Immature natural killer cell (primary cell): ENCODE results near the gene DIPK1C. TPM values are rescaled to one million over a fixed set of nuclear protein-coding genes. Genes with fewer than 3 reads are reported as not detected.

ENCODE experiments used
- DNase-seq, 3 donors: peaks; one replicate each; pipeline ENCODE4 v3.0.0; 2022; ENCODE audit warnings: mixed read lengths in 1 of 3
- H3K27ac Mint-ChIP-seq, 6 donors: one replicate each; pipeline ENCODE4 v1.8.0; 2020; ENCODE audit warnings: mixed read lengths in 6 of 6, mild to moderate bottlenecking in 5 of 6, inconsistent platforms in 4 of 6, moderate library complexity in 3 of 6
- H3K27me3 Mint-ChIP-seq, 3 donors: one replicate each; pipeline ENCODE4 v1.8.0; 2020 to 2021; ENCODE audit warnings: low read depth in 3 of 3, mild to moderate bottlenecking in 3 of 3, mixed read lengths in 3 of 3, moderate library complexity in 3 of 3, inconsistent platforms in 1 of 3
- H3K36me3 Mint-ChIP-seq, 3 donors: one replicate each; pipeline ENCODE4 v1.8.0; 2020; ENCODE audit warnings: mixed read lengths in 3 of 3, inconsistent platforms in 2 of 3, mild to moderate bottlenecking in 2 of 3
- H3K4me1 Mint-ChIP-seq, 2 donors: one replicate each; pipeline ENCODE4 v1.8.0; 2020; ENCODE audit warnings: inconsistent platforms in 2 of 2, mild to moderate bottlenecking in 2 of 2, mixed read lengths in 2 of 2, moderate library complexity in 1 of 2
- H3K4me3 Mint-ChIP-seq, 5 donors: one replicate each; pipeline ENCODE4 v1.8.0; 2020; ENCODE audit warnings: mild to moderate bottlenecking in 5 of 5, mixed read lengths in 5 of 5, inconsistent platforms in 3 of 5, moderate library complexity in 3 of 5
- H3K9me3 Mint-ChIP-seq, 6 donors: one replicate each; pipeline ENCODE4 v1.8.0; 2020; ENCODE audit warnings: mild to moderate bottlenecking in 6 of 6, mixed read lengths in 6 of 6, inconsistent platforms in 4 of 6, moderate library complexity in 3 of 6
- polyA plus RNA-seq, 3 donors: library from polyadenylated mRNA; unstranded; fragments of 300-500 nt; fragmentation: Illumina TruSeq; gene quantifications; one replicate each; pipeline ENCODE4 v1.2.3, GENCODE V29; 2021

The DIPK1C gene
- polyA plus RNA-seq, 3 donors from 2014 or later, result not detected

GRCh38 chr18:74435740-74436139, 21.4 kb downstream of the DIPK1C start:
- no peak for DNase-seq
- Mint-ChIP-seq H3K36me3 (no peaks in the 10 kb centered on the region), H3K27ac (no peak overlapping the region), H3K4me3 (no peak overlapping the region), H3K9me3 (no peaks in the 10 kb centered on the region), H3K4me1 (no peaks in the 10 kb centered on the region), H3K27me3 (no peaks in the 10 kb centered on the region)

GRCh38 chr18:74434466-74434865, 22.6 kb downstream of the DIPK1C start:
- Mint-ChIP-seq H3K9me3 (no peaks in the 10 kb centered on the region), H3K36me3 (no peaks in the 10 kb centered on the region), H3K27me3 (no peaks in the 10 kb centered on the region), H3K27ac (no peak overlapping the region), H3K4me1 (no peaks in the 10 kb centered on the region), H3K4me3 (no peak overlapping the region)
- DNase-seq, result no peak

- peaks cover 2 to 3% (median 2%) of the 10 kb centered on the region in 3 donors for H3K27me3 Mint-ChIP-seq
- no peaks in the 10 kb centered on the region for H3K36me3 Mint-ChIP-seq
- H3K4me1 Mint-ChIP-seq, result no peaks in the 10 kb centered on the region
- H3K9me3 Mint-ChIP-seq, result peaks cover 0 to 1% (median 0%) of the 10 kb centered on the region in 6 donors
- no peak overlapping the region for H3K4me3 Mint-ChIP-seq
- H3K27ac Mint-ChIP-seq, result no peak overlapping the region
- no peak for DNase-seq
Measured at GRCh38 chr18:74430806-74431571, 26.1 kb downstream of the DIPK1C start.

GRCh38 chr18:74430231-74430630, 26.9 kb downstream of the DIPK1C start:
- no peak overlapping the region for H3K27ac Mint-ChIP-seq
- no peaks in the 10 kb centered on the region for H3K36me3 Mint-ChIP-seq
- H3K9me3 Mint-ChIP-seq, result peaks cover 0 to 1% (median 0%) of the 10 kb centered on the region in 6 donors
- no peaks in the 10 kb centered on the region for H3K4me1 Mint-ChIP-seq
- H3K27me3 Mint-ChIP-seq, result peaks cover 2 to 3% (median 3%) of the 10 kb centered on the region in 3 donors
- H3K4me3 Mint-ChIP-seq, result no peak overlapping the region
- DNase-seq, result no peak

- Mint-ChIP-seq H3K27me3 (peaks cover 2 to 3% (median 3%) of the 10 kb centered on the region in 3 donors), H3K4me3 (no peak overlapping the region), H3K9me3 (peaks cover 0 to 1% (median 0%) of the 10 kb centered on the region in 6 donors), H3K27ac (no peak overlapping the region), H3K36me3 (no peaks in the 10 kb centered on the region), H3K4me1 (no peaks in the 10 kb centered on the region)
- DNase-seq, result no peak
Measured at GRCh38 chr18:74429096-74429495, 28.0 kb downstream of the DIPK1C start.

- Mint-ChIP-seq H3K27me3 (peaks cover 3% of the 10 kb centered on the region in 3 donors), H3K4me1 (no peaks in the 10 kb centered on the region)
Measured at GRCh38 chr18:74427442-74428112, 29.5 kb downstream of the DIPK1C start.

GRCh38 chr18:74425876-74426275, 31.2 kb downstream of the DIPK1C start:
- no peak overlapping the region for H3K27ac Mint-ChIP-seq
- H3K27me3 Mint-ChIP-seq, result peaks cover 3 to 4% (median 3%) of the 10 kb centered on the region in 3 donors
- H3K36me3 Mint-ChIP-seq, result no peaks in the 10 kb centered on the region
- H3K9me3 Mint-ChIP-seq, result peaks cover 0 to 1% (median 0%) of the 10 kb centered on the region in 6 donors
- DNase-seq, result no peak
- no peaks in the 10 kb centered on the region for H3K4me1 Mint-ChIP-seq
- no peak overlapping the region for H3K4me3 Mint-ChIP-seq

More at GRCh38 chr18:74427442-74428112, 29.5 kb downstream of the DIPK1C start:
- Mint-ChIP-seq H3K9me3 (peaks cover 0 to 1% (median 0%) of the 10 kb centered on the region in 6 donors), H3K4me3 (no peak overlapping the region), H3K36me3 (no peaks in the 10 kb centered on the region), H3K27ac (peak overlapping the region in 1 of 6 donors; percentile 4)
- no peak for DNase-seq

GRCh38 chr18:74425161-74425560, 31.9 kb downstream of the DIPK1C start:
- Mint-ChIP-seq H3K36me3 (no peaks in the 10 kb centered on the region), H3K27me3 (peaks cover 3 to 4% (median 3%) of the 10 kb centered on the region in 3 donors), H3K4me3 (no peak overlapping the region), H3K27ac (no peak overlapping the region), H3K4me1 (no peaks in the 10 kb centered on the region), H3K9me3 (peaks cover 0 to 1% (median 0%) of the 10 kb centered on the region in 6 donors)
- DNase-seq, result no peak

GRCh38 chr18:74422541-74422940, 34.6 kb downstream of the DIPK1C start:
- Mint-ChIP-seq H3K4me3 (no peak overlapping the region), H3K27ac (no peak overlapping the region), H3K4me1 (no peaks in the 10 kb centered on the region)

GRCh38 chr18:74420926-74421325, 36.2 kb downstream of the DIPK1C start:
- Mint-ChIP-seq H3K4me3 (no peak overlapping the region), H3K27ac (no peak overlapping the region), H3K4me1 (no peaks in the 10 kb centered on the region), H3K36me3 (no peaks in the 10 kb centered on the region), H3K9me3 (no peaks in the 10 kb centered on the region), H3K27me3 (peaks cover 2 to 4% (median 2%) of the 10 kb centered on the region in 3 donors)
- no peak for DNase-seq

More at GRCh38 chr18:74422541-74422940, 34.6 kb downstream of the DIPK1C start:
- no peak for DNase-seq
- Mint-ChIP-seq H3K36me3 (no peaks in the 10 kb centered on the region), H3K9me3 (no peaks in the 10 kb centered on the region), H3K27me3 (peaks cover 3 to 4% (median 4%) of the 10 kb centered on the region in 3 donors)

GRCh38 chr18:74420481-74420880, 36.6 kb downstream of the DIPK1C start:
- Mint-ChIP-seq H3K9me3 (no peaks in the 10 kb centered on the region), H3K27me3 (peaks cover 2 to 4% (median 2%) of the 10 kb centered on the region in 3 donors), H3K4me3 (no peak overlapping the region), H3K27ac (no peak overlapping the region), H3K36me3 (no peaks in the 10 kb centered on the region), H3K4me1 (no peaks in the 10 kb centered on the region)
- no peak for DNase-seq

GRCh38 chr18:74419761-74420160, 37.3 kb downstream of the DIPK1C start:
- no peak overlapping the region for H3K27ac Mint-ChIP-seq
- H3K4me3 Mint-ChIP-seq, result no peak overlapping the region
- H3K36me3 Mint-ChIP-seq, result no peaks in the 10 kb centered on the region
- no peaks in the 10 kb centered on the region for H3K9me3 Mint-ChIP-seq
- peaks cover 0 to 4% (median 2%) of the 10 kb centered on the region in 3 donors for H3K27me3 Mint-ChIP-seq
- no peak for DNase-seq
- no peaks in the 10 kb centered on the region for H3K4me1 Mint-ChIP-seq

- H3K9me3 Mint-ChIP-seq, result no peaks in the 10 kb centered on the region
- H3K27me3 Mint-ChIP-seq, result peaks cover 0 to 4% (median 2%) of the 10 kb centered on the region in 3 donors
- no peaks in the 10 kb centered on the region for H3K4me1 Mint-ChIP-seq
- H3K36me3 Mint-ChIP-seq, result no peaks in the 10 kb centered on the region
- no peak overlapping the region for H3K4me3 Mint-ChIP-seq
- H3K27ac Mint-ChIP-seq, result no peak overlapping the region
- DNase-seq, result no peak
Measured at GRCh38 chr18:74418023-74418422, 39.1 kb downstream of the DIPK1C start.

GRCh38 chr18:74416124-74416523, 41.0 kb downstream of the DIPK1C start:
- Mint-ChIP-seq H3K27me3 (peaks cover 0 to 4% (median 2%) of the 10 kb centered on the region in 3 donors), H3K36me3 (no peaks in the 10 kb centered on the region), H3K9me3 (no peaks in the 10 kb centered on the region), H3K4me3 (no peak overlapping the region), H3K4me1 (no peaks in the 10 kb centered on the region), H3K27ac (no peak overlapping the region)
- no peak for DNase-seq
